ENCODE measurements around the gene LIX1L.
"Not testable (repeated sequence)": the region's sequence is repeated elsewhere in the genome, so short reads cannot be mapped to it uniquely, and the experiment has no call there.

Gene LIX1L

GRCh38 chr1:145927916-145928643 is 29.7 kb downstream of the LIX1L start:
- no peak for DNase-seq

- peak; percentile 92 to 93 for DNase-seq
Measured at GRCh38 chr1:145927063-145927886, 30.5 kb downstream of the LIX1L start, which contains the start of gene RBM8A. RBM8A (minus strand) TSS chr1:145927484; CDS start chr1:145927426, 58 bp downstream.

GRCh38 chr1:145926686-145927062 is 31.1 kb downstream of the LIX1L start:
- peak; percentile 32 to 49 for DNase-seq

- no peak for DNase-seq
Measured at GRCh38 chr1:145922266-145922665, 35.6 kb downstream of the LIX1L start.

- not testable (repeated sequence) for DNase-seq
Measured at GRCh38 chr1:145920297-145920696, 37.5 kb downstream of the LIX1L start.

- no peak for DNase-seq
Measured at GRCh38 chr1:145918992-145919939, 38.6 kb downstream of the LIX1L start.

- DNase-seq: peak; percentile 90 to 92
Measured at GRCh38 chr1:145918144-145918991, 39.4 kb downstream of the LIX1L start, which contains the start of gene PEX11B. PEX11B (minus strand) TSS chr1:145918717; CDS start chr1:145918688, 29 bp downstream.

- no peak for DNase-seq
Measured at GRCh38 chr1:145917595-145917994, 40.2 kb downstream of the LIX1L start.

- DNase-seq: no peak
Measured at GRCh38 chr1:145916745-145917144, 41.1 kb downstream of the LIX1L start.

- no peak for DNase-seq
Measured at GRCh38 chr1:145912128-145912641, 45.6 kb downstream of the LIX1L start.

- no peak for DNase-seq
Measured at GRCh38 chr1:145908653-145909052, 49.2 kb downstream of the LIX1L start.

- DNase-seq: no peak
Measured at GRCh38 chr1:145906954-145907753, 50.7 kb downstream of the LIX1L start.

GRCh38 chr1:145901312-145902021 is 56.4 kb downstream of the LIX1L start:
- DNase-seq: no peak

GRCh38 chr1:145898756-145899155 is 59.1 kb downstream of the LIX1L start:
- DNase-seq: no peak

- DNase-seq: no peak
Measured at GRCh38 chr1:145897969-145898368, 59.8 kb downstream of the LIX1L start.

- no peak for DNase-seq
Measured at GRCh38 chr1:145895471-145895870, 62.3 kb downstream of the LIX1L start.

- no peak for DNase-seq
Measured at GRCh38 chr1:145893306-145894055, 64.3 kb downstream of the LIX1L start.

GRCh38 chr1:145892486-145893087 is 65.2 kb downstream of the LIX1L start:
- DNase-seq: no peak

Measured in activated CD4-positive, alpha-beta T cell treated with anti-CD3 and anti-CD28 coated beads, Interleukin-2, amount 50 U/mL, for 4 hours (primary cell).